Measurements from ENCODE around the gene SYDE1.

Gene SYDE1

DNA sequence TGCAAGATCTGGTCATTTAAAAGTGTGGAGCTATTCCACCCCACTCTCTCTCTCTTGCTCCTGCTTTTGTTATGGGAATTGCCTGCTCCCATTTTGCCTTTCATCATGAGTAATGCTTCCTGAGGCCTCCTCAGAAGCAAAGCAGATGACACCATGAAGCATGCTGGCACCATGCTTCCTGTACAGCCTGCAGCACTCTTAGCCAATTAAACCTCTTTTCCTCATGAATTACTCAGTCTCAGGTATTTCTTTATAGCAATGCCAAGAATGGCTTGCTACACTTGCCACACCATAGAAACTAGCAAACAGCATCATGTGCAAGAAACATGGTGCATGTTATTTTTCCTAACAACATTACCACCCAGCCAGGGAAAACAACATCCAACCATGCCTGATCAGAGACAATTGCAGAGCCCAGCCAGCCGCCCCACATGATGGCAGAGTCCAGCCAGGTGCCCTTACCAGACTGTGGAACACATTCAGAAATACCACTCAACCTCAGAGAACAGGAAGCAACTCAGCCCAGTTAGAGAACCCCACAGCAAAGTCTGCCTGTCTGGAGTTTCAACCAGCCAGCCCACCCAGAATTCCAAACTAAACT lies 36.9 kb downstream of the SYDE1 start:
- Histone ChIP-seq H3K9ac (ENCODE audit: low read depth, low read length) (no peak overlapping the region), H3K36me3 (ENCODE audit: insufficient read depth, low read length) (no peaks in the 10 kb centered on the region), H3K9me3 (ENCODE audit: insufficient read depth, low read length, severe bottlenecking) (peaks cover 4% of the 10 kb centered on the region), H3K27ac (ENCODE audit: low read length) (no peak overlapping the region), H4K20me1 (ENCODE audit: insufficient read depth, low read length) (no peaks in the 10 kb centered on the region), H3K27me3 (ENCODE audit: insufficient read depth, low read length, poor library complexity) (peaks cover 4% of the 10 kb centered on the region), H3K4me3 (ENCODE audit: low read depth in 1 of 2, low read length in 2 of 2) (no peak overlapping the region), H3K79me2 (ENCODE audit: insufficient read depth, low read length) (no peaks in the 10 kb centered on the region), H3K4me1 (ENCODE audit: insufficient read depth, low read length) (no peaks in the 10 kb centered on the region), H2AFZ (ENCODE audit: low read depth, low read length) (no peak overlapping the region), H3K4me2 (ENCODE audit: insufficient read depth, low read length) (no peak overlapping the region)
- DNase-seq (no peak), ATAC-seq (ENCODE audit: insufficient read depth, low read depth) (no peak)
- TF ChIP-seq, protein P1, sequence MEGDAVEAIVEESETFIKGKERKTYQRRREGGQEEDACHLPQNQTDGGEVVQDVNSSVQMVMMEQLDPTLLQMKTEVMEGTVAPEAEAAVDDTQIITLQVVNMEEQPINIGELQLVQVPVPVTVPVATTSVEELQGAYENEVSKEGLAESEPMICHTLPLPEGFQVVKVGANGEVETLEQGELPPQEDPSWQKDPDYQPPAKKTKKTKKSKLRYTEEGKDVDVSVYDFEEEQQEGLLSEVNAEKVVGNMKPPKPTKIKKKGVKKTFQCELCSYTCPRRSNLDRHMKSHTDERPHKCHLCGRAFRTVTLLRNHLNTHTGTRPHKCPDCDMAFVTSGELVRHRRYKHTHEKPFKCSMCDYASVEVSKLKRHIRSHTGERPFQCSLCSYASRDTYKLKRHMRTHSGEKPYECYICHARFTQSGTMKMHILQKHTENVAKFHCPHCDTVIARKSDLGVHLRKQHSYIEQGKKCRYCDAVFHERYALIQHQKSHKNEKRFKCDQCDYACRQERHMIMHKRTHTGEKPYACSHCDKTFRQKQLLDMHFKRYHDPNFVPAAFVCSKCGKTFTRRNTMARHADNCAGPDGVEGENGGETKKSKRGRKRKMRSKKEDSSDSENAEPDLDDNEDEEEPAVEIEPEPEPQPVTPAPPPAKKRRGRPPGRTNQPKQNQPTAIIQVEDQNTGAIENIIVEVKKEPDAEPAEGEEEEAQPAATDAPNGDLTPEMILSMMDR (IDR thresholded peaks at IDR 0.05; ENCODE audit: borderline replicate concordance, extremely low read depth, low read length, poor library complexity, severe bottlenecking) = no peak
- no peak for TF ChIP-seq EZH2 (IDR thresholded peaks at IDR 0.05; ENCODE audit: borderline replicate concordance, low read depth, low read length, severe bottlenecking)

DNA sequence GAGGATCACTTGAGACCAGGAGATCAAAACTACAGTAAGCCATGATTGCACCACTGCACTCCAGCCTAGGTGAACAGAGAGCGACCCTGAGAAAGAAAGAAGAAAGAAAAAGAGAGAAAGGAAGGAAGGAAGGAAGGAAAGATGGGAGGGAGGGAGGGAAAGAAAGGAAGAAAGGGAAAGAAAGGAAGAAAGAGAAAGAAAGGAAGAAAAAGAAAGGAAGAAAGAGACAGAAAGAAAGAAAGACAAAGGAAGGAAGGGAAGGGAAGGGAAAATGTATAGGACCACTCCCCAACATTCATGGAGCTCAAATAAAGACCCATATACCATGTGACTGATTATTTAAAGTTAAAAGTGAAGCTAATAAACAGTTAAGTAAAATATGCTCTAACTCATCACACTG lies 39.9 kb downstream of the SYDE1 start:
- DNase-seq (no peak), ATAC-seq (ENCODE audit: insufficient read depth, low read depth) (no peak)
- Histone ChIP-seq H3K9ac (ENCODE audit: low read depth, low read length) (no peak overlapping the region), H3K4me3 (ENCODE audit: low read depth in 1 of 2, low read length in 2 of 2) (no peak overlapping the region), H3K4me1 (ENCODE audit: insufficient read depth, low read length) (no peaks in the 10 kb centered on the region), H3K27me3 (ENCODE audit: insufficient read depth, low read length, poor library complexity) (peaks cover 4% of the 10 kb centered on the region), H3K27ac (ENCODE audit: low read length) (no peak overlapping the region), H3K79me2 (ENCODE audit: insufficient read depth, low read length) (no peaks in the 10 kb centered on the region), H3K36me3 (ENCODE audit: insufficient read depth, low read length) (no peaks in the 10 kb centered on the region), H3K4me2 (ENCODE audit: insufficient read depth, low read length) (no peak overlapping the region), H2AFZ (ENCODE audit: low read depth, low read length) (no peak overlapping the region), H4K20me1 (ENCODE audit: insufficient read depth, low read length) (no peaks in the 10 kb centered on the region), H3K9me3 (ENCODE audit: insufficient read depth, low read length, severe bottlenecking) (no peaks in the 10 kb centered on the region)
- TF ChIP-seq, protein P1 (IDR thresholded peaks at IDR 0.05; ENCODE audit: borderline replicate concordance, extremely low read depth, low read length, poor library complexity, severe bottlenecking) = no peak
- TF ChIP-seq EZH2 (IDR thresholded peaks at IDR 0.05; ENCODE audit: borderline replicate concordance, low read depth, low read length, severe bottlenecking) = no peak

DNA sequence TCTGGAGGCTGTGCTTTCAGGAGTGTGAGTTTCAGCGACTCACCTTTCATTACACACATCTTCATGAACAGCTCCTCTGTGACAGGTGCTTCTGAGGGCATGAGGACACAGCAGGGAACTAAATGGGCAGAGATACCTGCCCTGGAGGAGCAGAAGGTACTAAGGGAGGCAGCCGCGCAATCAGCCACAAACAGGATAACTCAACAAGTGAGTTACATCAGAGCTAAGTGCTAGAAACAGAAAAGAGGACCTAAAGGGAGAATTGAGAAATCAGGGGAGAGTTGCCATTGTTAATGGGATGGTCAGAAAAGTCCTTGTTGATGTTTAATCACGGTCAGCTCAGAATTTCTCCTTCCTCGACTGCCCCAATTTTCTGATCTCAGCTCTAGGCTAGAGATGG lies 42.5 kb downstream of the SYDE1 start:
- ATAC-seq (ENCODE audit: insufficient read depth, low read depth) = no peak
- TF ChIP-seq, protein P1 (IDR thresholded peaks at IDR 0.05; ENCODE audit: borderline replicate concordance, extremely low read depth, low read length, poor library complexity, severe bottlenecking) = no peak
- no peak for TF ChIP-seq EZH2 (IDR thresholded peaks at IDR 0.05; ENCODE audit: borderline replicate concordance, low read depth, low read length, severe bottlenecking)
- H3K9me3 ChIP-seq (ENCODE audit: insufficient read depth, low read length, severe bottlenecking) = no peaks in the 10 kb centered on the region

More for the DNA sequence above, 42.5 kb downstream of the SYDE1 start:
- H3K4me3 ChIP-seq (ENCODE audit: low read depth in 1 of 2, low read length in 2 of 2) = no peak overlapping the region
- H3K4me1 ChIP-seq (ENCODE audit: insufficient read depth, low read length) = no peaks in the 10 kb centered on the region
- no peak for DNase-seq
- no peaks in the 10 kb centered on the region for H4K20me1 ChIP-seq (ENCODE audit: insufficient read depth, low read length)
- peaks cover 4% of the 10 kb centered on the region for H3K27me3 ChIP-seq (ENCODE audit: insufficient read depth, low read length, poor library complexity)
- no peak overlapping the region for H3K4me2 ChIP-seq (ENCODE audit: insufficient read depth, low read length)
- H3K36me3 ChIP-seq (ENCODE audit: insufficient read depth, low read length) = no peaks in the 10 kb centered on the region
- H3K27ac ChIP-seq (ENCODE audit: low read length) = no peak overlapping the region
- H3K9ac ChIP-seq (ENCODE audit: low read depth, low read length) = no peak overlapping the region
- no peak overlapping the region for H2AFZ ChIP-seq (ENCODE audit: low read depth, low read length)
- H3K79me2 ChIP-seq (ENCODE audit: insufficient read depth, low read length) = no peaks in the 10 kb centered on the region

All from DND-41 (cell line).